Panc1 (cell line): ENCODE results near the gene GYPC. TPM values are rescaled to one million over a fixed set of nuclear protein-coding genes. Genes with fewer than 3 reads are reported as not detected.

Experiments used
- ATAC-seq: fragments of 200-7000 bp; cut with Tn5 transposase; 2 replicates; pipeline ENCODE4 v1.9.1; 2020; ENCODE audit warnings: mild to moderate bottlenecking, moderate library complexity
- BruUV-seq: library from RNA; stranded (reverse); fragments of 400-500 nt; replicated peaks from 2 replicates; lab custom pipeline; 2021; lab: Mats Ljungman, UMichigan
- CTCF ChIA-PET: fragments of 300-600 bp; sonication (Branson Sonifier 250); formaldehyde crosslinking; loops from one replicate; lab custom pipeline; 2022; ENCODE audit warnings: antibody characterized with exemption; lab: Charles Lee
- POLR2A ChIA-PET: fragments of 300-600 bp; sonication (Branson Sonifier 250); formaldehyde crosslinking; loops from one replicate; lab custom pipeline; 2022; ENCODE audit warnings: antibody characterized with exemption; lab: Charles Lee
- DNase-seq: peaks from one replicate; pipeline ENCODE4 v3.0.0-alpha.2; 2010; ENCODE audit warnings: low read depth, low spot score
- H3K27ac ChIP-seq: 2 replicates; pipeline ENCODE4 v1.5.1; 2011; ENCODE audit warnings: mild to moderate bottlenecking, low read length, inconsistent platforms
- H3K27me3 ChIP-seq: fragments of 200-500 bp; sonication (Bioruptor generic); 2 replicates; pipeline ENCODE4 v1.6.0; 2014; ENCODE audit warnings: low read length, inconsistent platforms; ENCODE audit not compliant: control insufficient read depth, insufficient read depth
- H3K36me3 ChIP-seq: fragments of 200-500 bp; sonication (Bioruptor generic); 2 replicates; pipeline ENCODE4 v1.5.1; 2014; ENCODE audit warnings: inconsistent platforms, mild to moderate bottlenecking, low read length, moderate library complexity; ENCODE audit not compliant: control insufficient read depth, insufficient read depth
- H3K4me1 ChIP-seq: 2 replicates; pipeline ENCODE4 v1.5.1; 2011; ENCODE audit warnings: inconsistent platforms, mild to moderate bottlenecking, low read length, moderate library complexity; ENCODE audit not compliant: control insufficient read depth, insufficient read depth
- H3K4me3 ChIP-seq, 2 experiments: 2 replicates each; pipeline ENCODE4 v1.5.1; 2011 to 2012; ENCODE audit warnings: low read depth in 2 of 2, low read length in 2 of 2, mild to moderate bottlenecking in 2 of 2, inconsistent platforms in 1 of 2, moderate library complexity in 1 of 2
- H3K9me3 ChIP-seq: fragments of 200-500 bp; sonication (Bioruptor generic); 2 replicates; pipeline ENCODE4 v1.5.1; 2014; ENCODE audit warnings: low read depth, mild to moderate bottlenecking, inconsistent platforms, low read length, moderate library complexity; ENCODE audit not compliant: control insufficient read depth, insufficient read depth
- CTCF ChIP-seq: fragments of 450-650 bp; IDR thresholded peaks from 2 replicates; pipeline ENCODE4 v1.5.1; 2017; ENCODE audit warnings: mild to moderate bottlenecking
- POLR2AphosphoS5 ChIP-seq: IDR thresholded peaks from 2 replicates; pipeline ENCODE4 v1.6.1; 2012; ENCODE audit warnings: mild to moderate bottlenecking, low read depth, low read length, moderate library complexity
- REST ChIP-seq, 2 experiments: IDR thresholded peaks; 2 replicates each; pipeline ENCODE4 v1.6.1; 2011 to 2012; ENCODE audit warnings: low read depth in 2 of 2, control low read depth in 1 of 2, low read length in 1 of 2, mild to moderate bottlenecking in 1 of 2, moderate library complexity in 1 of 2; ENCODE audit not compliant: insufficient read depth in 1 of 2
- SIN3A ChIP-seq: IDR thresholded peaks from 2 replicates; pipeline ENCODE4 v1.6.1; 2012; ENCODE audit warnings: low read depth, mild to moderate bottlenecking, low read length, moderate library complexity, borderline replicate concordance; ENCODE audit not compliant: insufficient read depth
- TCF7L2 ChIP-seq: IDR thresholded peaks from 2 replicates; pipeline ENCODE4 v1.6.1; 2011; ENCODE audit warnings: mild to moderate bottlenecking, low read depth, low read length, inconsistent platforms
- in situ Hi-C: cut with HindIII; loops from 2 replicates; pipeline ENCODE4 v1.10.0; 2016; ENCODE audit warnings: low sequenced_read_pairs, low pct_unique_long_range_greater_than_20kb
- intact Hi-C: fragments of 100-400 bp; cut with micrococcal nuclease; formaldehyde crosslinking; loops from one replicate; pipeline ENCODE4 v1.10.0; 2022; ENCODE audit not compliant: unreplicated experiment
- total RNA-seq: library from RNA; stranded (reverse); gene quantifications from one replicate; pipeline ENCODE4 v1.2.1, GENCODE V29; 2021; ENCODE audit not compliant: unreplicated experiment

Gene GYPC
- total RNA-seq, 1 experiment from 2014 or later: 0.57 TPM

- no peak overlapping the region for H3K27ac ChIP-seq
- no peak for TF ChIP-seq POLR2AphosphoS5
- no peak for TF ChIP-seq SIN3A
- no peak for TF ChIP-seq TCF7L2
- no peak for TF ChIP-seq REST (IDR thresholded peaks at IDR 0.05; ENCODE audit: insufficient read depth in 1 of 2, low read depth in 2 of 2, low read length in 1 of 2)
- no peak for TF ChIP-seq CTCF
- no peak for DNase-seq
- no peak for ATAC-seq
- no peak overlapping the region for H3K4me3 ChIP-seq
- no peaks in the 10 kb centered on the region for H3K36me3 ChIP-seq
- no TSS peak for BruUV-seq
- in situ Hi-C loops: no loop called here
- H3K4me1 ChIP-seq: no peaks in the 10 kb centered on the region
- intact Hi-C loops: no loop called here
- no peaks in the 10 kb centered on the region for H3K9me3 ChIP-seq
- ChIA-PET POLR2A (no interaction called here), CTCF (no interaction called here)
- no peaks in the 10 kb centered on the region for H3K27me3 ChIP-seq
Observed at GRCh38 chr2:126722546-126722945, 66.6 kb downstream of the GYPC start.

GRCh38 chr2:126723281-126723815 is 67.4 kb downstream of the GYPC start:
- no peak for TF ChIP-seq CTCF
- no peak for TF ChIP-seq SIN3A
- no peak for TF ChIP-seq REST (IDR thresholded peaks at IDR 0.05; ENCODE audit: insufficient read depth in 1 of 2, low read depth in 2 of 2, low read length in 1 of 2)
- no peak for TF ChIP-seq POLR2AphosphoS5
- TF ChIP-seq TCF7L2: no peak
- no peak overlapping the region for H3K27ac ChIP-seq
- intact Hi-C loops: no loop called here
- ChIA-PET CTCF (no interaction called here), POLR2A (no interaction called here)
- H3K36me3 ChIP-seq: no peaks in the 10 kb centered on the region
- in situ Hi-C loops: no loop called here
- H3K4me1 ChIP-seq: no peaks in the 10 kb centered on the region
- no TSS peak for BruUV-seq
- DNase-seq: no peak
- H3K4me3 ChIP-seq: no peak overlapping the region
- H3K9me3 ChIP-seq: no peaks in the 10 kb centered on the region
- no peaks in the 10 kb centered on the region for H3K27me3 ChIP-seq
- no peak for ATAC-seq
